Measurements from ENCODE around the gene ROBO1. TPM values are rescaled to one million over a fixed set of nuclear protein-coding genes. Genes with fewer than 3 reads are reported as not detected.
"Not testable (repeated sequence)": the region's sequence is repeated elsewhere in the genome, so short reads cannot be mapped to it uniquely, and the experiment has no call there.

Gene ROBO1
- total RNA-seq, 1 donor from 2014 or later, result 20.8 TPM

DNA sequence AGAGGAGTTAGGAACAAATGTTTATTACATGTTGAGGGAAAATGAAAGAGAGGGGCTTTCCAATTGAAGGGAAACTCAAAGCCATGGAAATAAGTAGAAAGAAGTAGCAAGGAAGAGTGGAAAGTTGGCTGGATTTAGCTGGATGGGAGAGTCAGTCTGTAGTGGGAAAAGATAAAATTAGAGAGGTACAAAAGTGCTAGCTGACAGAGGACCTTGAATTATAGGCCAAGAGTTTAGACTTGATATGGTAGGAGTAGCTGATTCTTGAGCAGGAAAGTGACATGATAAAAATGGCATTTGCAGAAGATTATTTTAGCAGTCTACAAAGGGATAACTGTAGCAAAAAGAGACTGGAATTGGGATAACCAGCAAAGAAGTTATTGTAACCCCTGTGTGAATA, 425.8 kb downstream of the ROBO1 start:
- Histone ChIP-seq H3K27me3 (ENCODE audit: control insufficient read depth, insufficient read depth, low read length) (no peaks in the 10 kb centered on the region), H3K4me3 (ENCODE audit: low read depth, low read length) (no peak overlapping the region), H3K36me3 (ENCODE audit: control insufficient read depth, insufficient read depth, low read length) (no peaks in the 10 kb centered on the region)
- DNase-seq (ENCODE audit: low read depth) (no peak), FAIRE-seq (no peak)
- no peak for TF ChIP-seq CTCF (IDR thresholded peaks at IDR 0.05; ENCODE audit: insufficient read depth, low read length, severe bottlenecking)

GRCh38 chr3:79339846-79340245, 428.0 kb downstream of the ROBO1 start:
- FAIRE-seq, result no peak
- no peak for TF ChIP-seq CTCF (IDR thresholded peaks at IDR 0.05; ENCODE audit: insufficient read depth, low read length, severe bottlenecking)
- H3K27me3 ChIP-seq (ENCODE audit: control insufficient read depth, insufficient read depth, low read length), result no peaks in the 10 kb centered on the region
- H3K4me3 ChIP-seq (ENCODE audit: low read depth, low read length), result no peak overlapping the region
- no peak for DNase-seq (ENCODE audit: low read depth)
- no peaks in the 10 kb centered on the region for H3K36me3 ChIP-seq (ENCODE audit: control insufficient read depth, insufficient read depth, low read length)

DNA sequence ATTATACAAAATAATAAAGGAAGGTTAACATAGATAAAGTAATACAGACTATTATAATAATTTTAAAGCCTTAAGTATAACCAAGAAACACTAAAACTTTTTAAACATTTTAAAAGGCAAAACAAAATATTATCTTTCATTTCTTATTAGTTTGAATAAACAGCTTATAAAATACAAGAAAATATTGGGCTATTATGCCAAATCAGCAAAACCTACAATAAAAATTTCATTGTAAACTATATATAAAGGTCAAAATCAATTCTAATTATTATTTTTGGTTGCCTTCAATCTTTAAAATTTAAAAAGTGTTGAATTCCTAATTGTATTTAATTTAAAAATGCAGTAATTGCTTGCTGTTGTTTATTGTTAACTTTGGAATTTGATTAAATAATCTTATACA, 430.0 kb downstream of the ROBO1 start:
- Histone ChIP-seq H3K4me3 (ENCODE audit: low read depth, low read length) (no peak overlapping the region), H3K36me3 (ENCODE audit: control insufficient read depth, insufficient read depth, low read length) (no peaks in the 10 kb centered on the region), H3K27me3 (ENCODE audit: control insufficient read depth, insufficient read depth, low read length) (no peaks in the 10 kb centered on the region)
- TF ChIP-seq CTCF (IDR thresholded peaks at IDR 0.05; ENCODE audit: insufficient read depth, low read length, severe bottlenecking), result no peak
- no peak for FAIRE-seq
- no peak for DNase-seq (ENCODE audit: low read depth)

DNA sequence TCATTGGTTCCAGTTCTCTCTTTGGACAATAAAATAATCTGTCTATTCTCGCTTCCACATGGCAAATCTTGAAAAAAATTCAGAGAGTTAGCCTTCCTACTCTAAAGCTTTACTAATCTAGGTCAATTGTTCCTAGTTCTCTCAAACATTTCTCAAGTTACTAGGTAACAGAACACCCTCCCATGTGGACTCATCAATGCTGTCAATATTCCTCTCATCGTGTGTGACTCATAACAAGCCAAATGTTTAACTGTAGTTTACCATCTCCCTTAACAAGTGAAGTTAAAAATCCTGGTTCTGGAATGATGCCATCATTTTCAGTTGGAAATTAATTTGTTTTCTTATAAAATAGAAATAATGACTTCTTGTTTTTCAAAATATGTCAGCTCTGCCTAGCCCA, 438.6 kb downstream of the ROBO1 start:
- no peaks in the 10 kb centered on the region for H3K27me3 ChIP-seq (ENCODE audit: control insufficient read depth, insufficient read depth, low read length)
- TF ChIP-seq CTCF (IDR thresholded peaks at IDR 0.05; ENCODE audit: insufficient read depth, low read length, severe bottlenecking), result no peak
- H3K4me3 ChIP-seq (ENCODE audit: low read depth, low read length), result no peak overlapping the region
- no peak for FAIRE-seq
- peak; percentile 69 for DNase-seq (ENCODE audit: low read depth)
- no peaks in the 10 kb centered on the region for H3K36me3 ChIP-seq (ENCODE audit: control insufficient read depth, insufficient read depth, low read length)

- Histone ChIP-seq H3K36me3 (ENCODE audit: control insufficient read depth, insufficient read depth, low read length) (no peaks in the 10 kb centered on the region), H3K4me3 (ENCODE audit: low read depth, low read length) (no peak overlapping the region), H3K27me3 (ENCODE audit: control insufficient read depth, insufficient read depth, low read length) (no peaks in the 10 kb centered on the region)
- no peak for TF ChIP-seq CTCF (IDR thresholded peaks at IDR 0.05; ENCODE audit: insufficient read depth, low read length, severe bottlenecking)
- DNase-seq (ENCODE audit: low read depth), result peak; percentile 2
- FAIRE-seq, result no peak
Observed at GRCh38 chr3:79326642-79327041, 441.2 kb downstream of the ROBO1 start.

GRCh38 chr3:79325833-79326383, 441.9 kb downstream of the ROBO1 start:
- not testable (repeated sequence) for DNase-seq (ENCODE audit: low read depth); H3K27me3 ChIP-seq (ENCODE audit: control insufficient read depth, insufficient read depth, low read length); FAIRE-seq; H3K4me3 ChIP-seq (ENCODE audit: low read depth, low read length); H3K36me3 ChIP-seq (ENCODE audit: control insufficient read depth, insufficient read depth, low read length)

Data from bronchial epithelial cell (primary cell).